Measurements from ENCODE around the gene VSTM2B. TPM values are rescaled to one million over a fixed set of nuclear protein-coding genes. Genes with fewer than 3 reads are reported as not detected.

VSTM2B gene
- total and polyA plus RNA-seq, 2 of the 4 experiments (the other 2 are of a cell fraction), result not detected

DNA sequence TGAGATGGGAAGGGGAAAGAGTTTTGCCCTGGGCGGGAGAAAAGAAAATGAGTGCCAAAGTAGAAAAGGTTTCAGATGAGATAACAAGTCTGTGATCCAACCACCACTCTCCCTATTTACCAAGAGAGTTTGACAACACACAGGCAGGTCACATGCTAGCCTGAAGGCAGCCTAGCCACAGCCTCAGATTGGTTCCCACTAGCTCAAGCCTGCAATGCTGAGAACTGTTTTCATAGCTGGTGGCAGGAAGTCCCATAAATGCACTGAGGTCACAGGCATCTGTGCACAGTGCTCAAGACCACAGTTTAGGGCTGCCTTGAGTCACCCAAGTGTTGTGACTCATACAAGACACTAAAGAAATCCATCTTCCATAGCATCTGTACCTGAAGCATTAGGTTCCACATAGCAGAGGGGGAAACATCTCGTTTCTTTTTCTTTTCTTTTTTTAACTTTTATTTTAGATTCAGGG is 61.8 kb downstream of the VSTM2B start:
- no peak overlapping the region for H2AK5ac ChIP-seq (ENCODE audit: low read depth, low read length)
- H3K4ac ChIP-seq (ENCODE audit: low read depth, low read length), result no peak overlapping the region
- no peaks in the 10 kb centered on the region for H3K9me3 ChIP-seq (ENCODE audit: control insufficient read depth, insufficient read depth, low read length)
- dilution Hi-C loops (cut with HindIII; ENCODE audit: low sequenced_read_pairs, unreplicated experiment) (no loop called here), intact Hi-C loops (cut with micrococcal nuclease) (no loop called here), in situ Hi-C loops (cut with MboI; ENCODE audit: low sequenced_read_pairs) (no loop called here)
- no peak overlapping the region for H4K91ac ChIP-seq (ENCODE audit: insufficient read depth, low read depth, low read length)
- DNase-seq (peak; percentile 38), ATAC-seq (ENCODE audit: low read depth) (no peak)
- H2BK5ac ChIP-seq (ENCODE audit: low read depth, low read length, poor library complexity, severe bottlenecking), result no peak overlapping the region
- no peak overlapping the region for H3K9ac ChIP-seq (ENCODE audit: low read depth, low read length)
- H3K36me3 ChIP-seq (ENCODE audit: control insufficient read depth, insufficient read depth, low read length), result no peaks in the 10 kb centered on the region
- H4K5ac ChIP-seq (ENCODE audit: low read depth, low read length), result no peak overlapping the region
- H2BK15ac ChIP-seq (ENCODE audit: low read depth, low read length), result no peak overlapping the region
- no peak overlapping the region for H3K27ac ChIP-seq (ENCODE audit: insufficient read depth, low read length)
- H3K23ac ChIP-seq (ENCODE audit: low read depth, low read length), result no peak overlapping the region
- H3K27me3 ChIP-seq (ENCODE audit: control insufficient read depth, insufficient read depth, low read length), result peaks cover 5% of the 10 kb centered on the region
- no peak overlapping the region for H3K4me2 ChIP-seq (ENCODE audit: low read depth, low read length)
- no peaks in the 10 kb centered on the region for H3K9me1 ChIP-seq (ENCODE audit: insufficient read depth, low read length)
- no peak overlapping the region for H3K4me3 ChIP-seq (ENCODE audit: insufficient read depth, low read depth, low read length)
- H2BK120ac ChIP-seq (ENCODE audit: low read depth, low read length), result no peak overlapping the region
- ChIA-PET CTCF (no interaction called here), POLR2A (ENCODE audit: unreplicated experiment) (no interaction called here)
- no peak overlapping the region for H2AK9ac ChIP-seq (replicated peaks; ENCODE audit: low read depth, low read length, poor library complexity)
- no peak overlapping the region for H2BK20ac ChIP-seq (ENCODE audit: low read depth, low read length)
- no peak overlapping the region for H2AFZ ChIP-seq (replicated peaks; ENCODE audit: low read length, poor library complexity)
- WGBS, 2 experiments (ENCODE audit: extremely low coverage in 2 of 2, insufficient read length in 1 of 2), result no CpG with 5 or more reads among the region's 2 CpGs
- no peak overlapping the region for H3K18ac ChIP-seq (ENCODE audit: low read depth, low read length)
- H4K20me1 ChIP-seq (ENCODE audit: insufficient read depth, low read length), result no peaks in the 10 kb centered on the region
- BruUV-seq (replicated peaks), result no TSS peak
- H3K56ac ChIP-seq (ENCODE audit: extremely low read depth, insufficient read depth, low read length), result no peak overlapping the region
- no peak overlapping the region for H4K8ac ChIP-seq (ENCODE audit: low read depth in 2 of 2, low read length in 2 of 2)
- H3K4me1 ChIP-seq (ENCODE audit: control insufficient read depth, insufficient read depth, low read length), result no peaks in the 10 kb centered on the region
- TF ChIP-seq CEBPB (IDR thresholded peaks at IDR 0.05; ENCODE audit: low read depth, low read length) (no peak), MAZ (IDR thresholded peaks at IDR 0.05; ENCODE audit: borderline replicate concordance, low read depth, low read length) (no peak), RAD21 (IDR thresholded peaks at IDR 0.05; ENCODE audit: low read length) (no peak), FOS (IDR thresholded peaks at IDR 0.05; ENCODE audit: low read depth, low read length) (no peak), RCOR1 (IDR thresholded peaks at IDR 0.05; ENCODE audit: insufficient replicate concordance, low read length) (no peak)
- TF ChIP-seq, protein P1, sequence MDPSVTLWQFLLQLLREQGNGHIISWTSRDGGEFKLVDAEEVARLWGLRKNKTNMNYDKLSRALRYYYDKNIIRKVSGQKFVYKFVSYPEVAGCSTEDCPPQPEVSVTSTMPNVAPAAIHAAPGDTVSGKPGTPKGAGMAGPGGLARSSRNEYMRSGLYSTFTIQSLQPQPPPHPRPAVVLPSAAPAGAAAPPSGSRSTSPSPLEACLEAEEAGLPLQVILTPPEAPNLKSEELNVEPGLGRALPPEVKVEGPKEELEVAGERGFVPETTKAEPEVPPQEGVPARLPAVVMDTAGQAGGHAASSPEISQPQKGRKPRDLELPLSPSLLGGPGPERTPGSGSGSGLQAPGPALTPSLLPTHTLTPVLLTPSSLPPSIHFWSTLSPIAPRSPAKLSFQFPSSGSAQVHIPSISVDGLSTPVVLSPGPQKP (IDR thresholded peaks at IDR 0.05; ENCODE audit: borderline replicate concordance, low read depth, low read length), result no peak
- no peaks in the 10 kb centered on the region for H3K79me1 ChIP-seq (ENCODE audit: low read depth in 1 of 2, low read length in 2 of 2)
- H3K14ac ChIP-seq (replicated peaks; ENCODE audit: low read depth, low read length), result no peak overlapping the region

All from IMR-90 (cell line).